ENCODE measurements around the gene SLC25A6. TPM values are rescaled to one million over a fixed set of nuclear protein-coding genes. Genes with fewer than 3 reads are reported as not detected.
A peak's percentile ranks its signal among the peaks of the same experiment; 100 is the strongest.

SLC25A6 gene
- polyA plus RNA-seq, 2 donors, result 133 to 354 TPM

DNA sequence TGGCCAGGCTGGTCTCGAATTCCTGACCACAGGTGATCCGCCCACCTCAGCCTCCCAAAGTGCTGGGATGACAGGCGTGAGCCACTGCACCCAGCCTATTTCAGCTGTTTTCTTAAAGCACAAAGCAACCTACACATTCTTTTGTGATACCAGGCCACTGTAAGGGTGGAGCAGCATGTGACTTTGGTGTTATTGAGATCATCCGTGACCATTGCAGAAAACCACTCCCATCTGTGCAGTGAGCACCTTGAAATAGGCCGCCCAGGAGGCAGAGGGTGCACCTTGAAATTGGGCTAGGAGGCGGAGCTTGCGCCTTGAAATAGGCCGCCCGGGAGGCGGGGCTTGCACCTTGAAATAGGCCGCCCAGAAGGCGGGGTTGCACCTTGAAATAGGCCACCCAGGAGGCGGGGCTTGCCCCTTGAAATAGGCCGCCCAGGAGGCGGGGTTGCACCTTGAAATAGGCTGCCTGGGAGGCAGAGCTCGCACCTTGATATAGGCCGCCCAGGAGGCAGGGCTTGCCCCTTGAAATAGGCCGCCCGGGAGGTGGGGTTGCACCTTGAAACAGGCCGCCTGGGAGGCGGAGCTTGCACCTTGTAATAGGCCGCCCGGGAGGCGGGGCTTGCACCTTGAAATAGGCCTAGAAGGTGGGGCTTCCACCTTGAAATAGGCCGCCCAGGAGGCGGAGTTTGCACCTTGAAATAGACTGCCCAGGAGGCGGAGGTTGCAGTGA is 9.0 kb upstream of the SLC25A6 start:
- WGBS, 2 donors, result 82% methylated on average over 27 of the region's 27 CpGs
- Histone ChIP-seq H3K4me1 (ENCODE audit: control insufficient read depth in 2 of 2, insufficient read depth in 2 of 2, low read length in 1 of 2) (peaks cover 0 to 3% of the 10 kb centered on the region in 2 donors), H3K36me3 (ENCODE audit: control insufficient read depth in 2 of 2, insufficient read depth in 2 of 2, low read length in 1 of 2) (peaks cover 0 to 41% of the 10 kb centered on the region in 2 donors), H3K4me3 (ENCODE audit: low read depth in 1 of 2, low read length in 2 of 2) (no peak overlapping the region), H3K9me3 (ENCODE audit: control insufficient read depth in 2 of 2, insufficient read depth in 1 of 2, low read depth in 1 of 2, low read length in 1 of 2) (peaks cover 0 to 2% of the 10 kb centered on the region in 2 donors), H3K27ac (ENCODE audit: low read depth in 2 of 2, low read length in 1 of 2) (no peak overlapping the region), H3K27me3 (ENCODE audit: control insufficient read depth in 1 of 2, insufficient read depth in 2 of 2, low read length in 2 of 2) (no peaks in the 10 kb centered on the region)

DNA sequence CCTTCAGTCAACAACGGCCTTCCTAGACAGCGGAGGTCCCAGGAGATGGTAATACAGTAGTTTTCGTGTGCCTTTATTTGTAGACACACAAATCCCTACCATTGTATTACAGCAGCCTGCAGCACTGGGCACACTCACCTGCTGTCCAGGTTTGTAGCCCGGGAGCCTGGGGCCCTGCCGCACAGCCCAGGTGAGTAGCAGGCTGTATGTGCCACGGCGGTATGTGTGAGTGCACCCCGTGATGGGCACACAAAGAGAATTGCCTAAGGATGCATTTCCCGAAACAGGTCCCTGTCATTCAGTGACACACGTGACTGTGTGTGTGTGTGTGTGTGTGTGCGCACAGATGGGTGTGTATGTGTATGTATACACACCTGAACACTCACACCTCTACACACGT is 8.1 kb upstream of the SLC25A6 start:
- no peaks in the 10 kb centered on the region for H3K27me3 ChIP-seq (ENCODE audit: control insufficient read depth in 1 of 2, insufficient read depth in 2 of 2, low read length in 2 of 2)
- H3K9me3 ChIP-seq (ENCODE audit: control insufficient read depth in 2 of 2, insufficient read depth in 1 of 2, low read depth in 1 of 2, low read length in 1 of 2), result peaks cover 0 to 2% of the 10 kb centered on the region in 2 donors
- WGBS, 2 donors, result 87 to 92% methylated on average over 12 of the region's 12 CpGs
- peaks cover 0 to 33% of the 10 kb centered on the region in 2 donors for H3K36me3 ChIP-seq (ENCODE audit: control insufficient read depth in 2 of 2, insufficient read depth in 2 of 2, low read length in 1 of 2)
- H3K4me1 ChIP-seq (ENCODE audit: control insufficient read depth in 2 of 2, insufficient read depth in 2 of 2, low read length in 1 of 2), result peaks cover 2 to 5% of the 10 kb centered on the region in 2 donors
- H3K27ac ChIP-seq (ENCODE audit: low read depth in 2 of 2, low read length in 1 of 2), result no peak overlapping the region
- H3K4me3 ChIP-seq (ENCODE audit: low read depth in 1 of 2, low read length in 2 of 2), result no peak overlapping the region

DNA sequence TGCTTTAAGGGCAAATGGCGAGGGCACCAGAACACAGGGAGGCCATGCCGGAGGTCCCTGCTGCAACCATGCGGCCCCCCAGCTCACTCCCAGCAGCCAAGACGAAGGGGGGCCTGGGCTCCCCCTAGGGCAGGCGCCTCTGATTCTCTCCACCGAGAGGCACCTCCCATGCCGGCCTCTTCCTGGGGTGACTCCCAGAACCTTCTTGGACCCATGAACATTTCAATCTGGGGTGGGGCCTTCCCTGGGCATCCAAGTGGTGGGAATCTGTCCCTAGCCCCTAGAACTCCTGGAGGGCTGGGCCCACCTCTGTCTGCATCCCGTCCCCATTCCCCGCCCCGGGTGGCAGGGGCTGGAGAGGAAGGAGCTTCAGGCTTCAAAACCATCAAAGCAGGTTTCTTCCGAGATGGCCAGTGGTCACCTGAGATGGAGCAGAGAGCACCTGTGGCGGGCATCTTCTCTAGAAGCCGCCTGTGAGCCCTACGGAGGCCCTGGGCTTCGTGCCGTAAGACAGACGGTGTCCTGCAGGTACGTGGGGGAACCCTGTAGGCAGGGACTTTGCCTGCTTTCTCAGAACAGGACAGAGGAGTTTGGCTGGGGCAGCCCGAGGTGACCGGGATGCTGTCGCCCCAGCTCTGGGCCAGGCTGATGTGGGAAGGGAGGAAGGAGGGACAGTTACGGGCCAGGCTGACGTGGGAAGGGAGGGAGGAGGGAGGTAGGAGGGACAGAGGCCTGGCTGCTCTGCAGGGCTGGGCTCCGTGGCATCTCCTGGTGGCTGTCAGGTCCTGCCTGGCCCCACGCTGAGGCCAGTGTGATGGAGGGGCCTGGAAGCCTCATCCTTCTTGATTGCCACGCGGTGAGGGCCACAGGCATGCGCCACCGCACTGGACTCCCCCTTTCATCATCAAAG is 6.8 kb upstream of the SLC25A6 start:
- Histone ChIP-seq H3K27me3 (ENCODE audit: control insufficient read depth in 1 of 2, insufficient read depth in 2 of 2, low read length in 2 of 2) (no peaks in the 10 kb centered on the region), H3K4me3 (ENCODE audit: low read depth in 1 of 2, low read length in 2 of 2) (no peak overlapping the region), H3K27ac (ENCODE audit: low read depth in 2 of 2, low read length in 1 of 2) (no peak overlapping the region), H3K9me3 (ENCODE audit: control insufficient read depth in 2 of 2, insufficient read depth in 1 of 2, low read depth in 1 of 2, low read length in 1 of 2) (peaks cover 0 to 2% of the 10 kb centered on the region in 2 donors), H3K36me3 (ENCODE audit: control insufficient read depth in 2 of 2, insufficient read depth in 2 of 2, low read length in 1 of 2) (peaks cover 0 to 21% of the 10 kb centered on the region in 2 donors), H3K4me1 (ENCODE audit: control insufficient read depth in 2 of 2, insufficient read depth in 2 of 2, low read length in 1 of 2) (peaks cover 2 to 6% of the 10 kb centered on the region in 2 donors)
- 89 to 90% methylated on average over 29 of the region's 29 CpGs for WGBS, 2 donors

DNA sequence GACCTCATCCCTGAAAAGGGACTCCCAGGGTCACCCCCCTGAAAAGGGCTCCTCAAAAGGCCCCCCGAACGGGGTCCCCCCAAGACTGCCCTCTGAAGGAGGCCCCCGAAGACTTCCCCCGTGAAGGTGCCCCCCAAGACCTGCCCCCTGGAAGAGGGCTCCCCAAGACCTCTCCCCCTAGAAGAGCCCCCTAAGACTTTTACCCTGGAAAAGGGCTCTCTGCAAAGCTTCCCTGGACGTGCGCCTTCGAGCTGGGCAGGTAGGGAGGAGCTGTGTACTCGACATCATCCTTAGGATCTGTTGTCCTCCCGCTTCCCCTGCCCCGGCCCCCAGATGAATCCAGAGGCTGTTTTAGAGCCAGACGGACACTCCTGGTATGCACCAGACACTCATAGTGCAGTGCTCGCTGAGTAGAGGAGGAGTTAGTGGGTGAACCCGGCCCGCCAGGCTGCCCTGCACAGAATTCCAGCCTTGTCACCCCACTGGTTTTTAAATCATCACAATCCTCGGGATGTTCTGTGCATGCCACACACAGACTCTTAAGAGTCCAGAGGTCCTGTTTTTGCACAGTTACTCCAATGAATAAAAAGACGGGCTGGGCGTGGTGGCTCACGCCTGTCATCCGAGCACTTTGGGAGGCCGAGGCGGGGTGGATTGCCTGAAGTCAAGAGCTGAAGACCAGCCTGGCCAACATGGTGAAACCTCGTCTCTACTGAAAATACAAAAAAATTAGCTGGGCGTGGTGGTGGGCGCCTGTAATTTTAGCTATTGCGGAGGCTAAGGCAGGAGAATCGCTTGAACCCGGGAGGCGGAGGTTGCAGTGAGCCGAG is 5.7 kb upstream of the SLC25A6 start:
- Histone ChIP-seq H3K27ac (ENCODE audit: low read depth in 2 of 2, low read length in 1 of 2) (no peak overlapping the region), H3K9me3 (ENCODE audit: control insufficient read depth in 2 of 2, insufficient read depth in 1 of 2, low read depth in 1 of 2, low read length in 1 of 2) (peaks cover 0 to 2% of the 10 kb centered on the region in 2 donors)
- 91 to 93% methylated on average over 29 of the region's 29 CpGs for WGBS, 2 donors

DNA sequence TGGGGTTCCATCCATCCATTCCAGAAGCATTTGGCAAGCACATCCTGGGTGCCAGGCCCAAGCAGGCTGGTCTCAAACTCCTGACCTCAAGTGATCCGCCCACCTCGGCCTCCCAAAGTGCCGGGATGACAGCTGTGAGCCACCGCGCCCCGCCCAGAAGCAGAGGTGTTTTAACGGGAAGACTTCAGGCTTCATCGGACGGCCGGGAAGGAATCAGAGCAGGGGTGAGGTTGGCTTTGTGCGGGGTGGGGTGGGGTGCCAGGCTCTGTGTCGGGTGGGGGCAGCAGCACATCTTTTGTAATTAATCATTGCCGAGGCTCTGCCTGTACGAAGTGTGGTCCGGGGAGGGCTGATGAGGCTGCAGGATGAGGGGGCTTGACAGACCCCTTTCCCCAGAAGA is 5.1 kb upstream of the SLC25A6 start:
- WGBS, 2 donors, result 80 to 84% methylated on average over 15 of the region's 15 CpGs
- H3K4me3 ChIP-seq (ENCODE audit: low read depth in 1 of 2, low read length in 2 of 2), result no peak overlapping the region
- peaks cover 2 to 3% of the 10 kb centered on the region in 2 donors for H3K4me1 ChIP-seq (ENCODE audit: control insufficient read depth in 2 of 2, insufficient read depth in 2 of 2, low read length in 1 of 2)
- H3K27me3 ChIP-seq (ENCODE audit: control insufficient read depth in 1 of 2, insufficient read depth in 2 of 2, low read length in 2 of 2), result no peaks in the 10 kb centered on the region
- H3K9me3 ChIP-seq (ENCODE audit: control insufficient read depth in 2 of 2, insufficient read depth in 1 of 2, low read depth in 1 of 2, low read length in 1 of 2), result peaks cover 0 to 2% of the 10 kb centered on the region in 2 donors
- H3K36me3 ChIP-seq (ENCODE audit: control insufficient read depth in 2 of 2, insufficient read depth in 2 of 2, low read length in 1 of 2), result peaks cover 0 to 10% of the 10 kb centered on the region in 2 donors
- H3K27ac ChIP-seq (ENCODE audit: low read depth in 2 of 2, low read length in 1 of 2), result no peak overlapping the region

More for the DNA sequence above, 5.7 kb upstream of the SLC25A6 start:
- Histone ChIP-seq H3K4me3 (ENCODE audit: low read depth in 1 of 2, low read length in 2 of 2) (no peak overlapping the region), H3K27me3 (ENCODE audit: control insufficient read depth in 1 of 2, insufficient read depth in 2 of 2, low read length in 2 of 2) (no peaks in the 10 kb centered on the region), H3K36me3 (ENCODE audit: control insufficient read depth in 2 of 2, insufficient read depth in 2 of 2, low read length in 1 of 2) (peaks cover 0 to 12% of the 10 kb centered on the region in 2 donors), H3K4me1 (ENCODE audit: control insufficient read depth in 2 of 2, insufficient read depth in 2 of 2, low read length in 1 of 2) (peaks cover 2 to 3% of the 10 kb centered on the region in 2 donors)

DNA sequence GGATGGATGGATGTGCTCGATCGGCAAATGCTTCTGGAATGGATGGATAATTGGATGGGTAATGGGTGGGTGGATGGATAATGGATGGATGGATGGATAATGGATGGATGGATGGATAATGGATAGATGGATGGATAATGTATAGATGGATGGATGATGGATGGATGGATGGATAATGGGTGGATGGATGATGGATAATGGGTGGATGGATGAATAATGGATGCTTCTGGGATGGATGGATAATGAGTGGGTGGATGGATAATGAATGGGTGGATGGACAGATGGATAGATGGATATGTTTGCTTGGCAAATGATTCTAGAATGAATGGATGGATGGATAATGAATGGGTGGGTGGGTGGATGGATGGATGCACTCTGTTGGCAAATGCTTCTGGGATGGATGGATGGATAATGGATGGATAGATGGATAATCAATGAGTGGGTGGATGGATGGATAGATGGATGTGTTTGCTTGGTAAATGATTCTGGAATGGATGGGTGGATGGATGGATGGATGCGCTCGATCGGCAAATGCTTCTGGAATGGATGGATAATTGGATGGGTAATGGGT is 3.8 kb upstream of the SLC25A6 start:
- Histone ChIP-seq H3K36me3 (ENCODE audit: control insufficient read depth in 2 of 2, insufficient read depth in 2 of 2, low read length in 1 of 2) (peaks cover 0 to 8% of the 10 kb centered on the region in 2 donors), H3K27ac (ENCODE audit: low read depth in 2 of 2, low read length in 1 of 2) (no peak overlapping the region), H3K9me3 (ENCODE audit: control insufficient read depth in 2 of 2, insufficient read depth in 1 of 2, low read depth in 1 of 2, low read length in 1 of 2) (peaks cover 0 to 2% of the 10 kb centered on the region in 2 donors), H3K27me3 (ENCODE audit: control insufficient read depth in 1 of 2, insufficient read depth in 2 of 2, low read length in 2 of 2) (no peaks in the 10 kb centered on the region), H3K4me3 (ENCODE audit: low read depth in 1 of 2, low read length in 2 of 2) (no peak overlapping the region), H3K4me1 (ENCODE audit: control insufficient read depth in 2 of 2, insufficient read depth in 2 of 2, low read length in 1 of 2) (peaks cover 2 to 3% of the 10 kb centered on the region in 2 donors)
- 98 to 100% methylated on average over 5 of the region's 5 CpGs for WGBS, 2 donors

DNA sequence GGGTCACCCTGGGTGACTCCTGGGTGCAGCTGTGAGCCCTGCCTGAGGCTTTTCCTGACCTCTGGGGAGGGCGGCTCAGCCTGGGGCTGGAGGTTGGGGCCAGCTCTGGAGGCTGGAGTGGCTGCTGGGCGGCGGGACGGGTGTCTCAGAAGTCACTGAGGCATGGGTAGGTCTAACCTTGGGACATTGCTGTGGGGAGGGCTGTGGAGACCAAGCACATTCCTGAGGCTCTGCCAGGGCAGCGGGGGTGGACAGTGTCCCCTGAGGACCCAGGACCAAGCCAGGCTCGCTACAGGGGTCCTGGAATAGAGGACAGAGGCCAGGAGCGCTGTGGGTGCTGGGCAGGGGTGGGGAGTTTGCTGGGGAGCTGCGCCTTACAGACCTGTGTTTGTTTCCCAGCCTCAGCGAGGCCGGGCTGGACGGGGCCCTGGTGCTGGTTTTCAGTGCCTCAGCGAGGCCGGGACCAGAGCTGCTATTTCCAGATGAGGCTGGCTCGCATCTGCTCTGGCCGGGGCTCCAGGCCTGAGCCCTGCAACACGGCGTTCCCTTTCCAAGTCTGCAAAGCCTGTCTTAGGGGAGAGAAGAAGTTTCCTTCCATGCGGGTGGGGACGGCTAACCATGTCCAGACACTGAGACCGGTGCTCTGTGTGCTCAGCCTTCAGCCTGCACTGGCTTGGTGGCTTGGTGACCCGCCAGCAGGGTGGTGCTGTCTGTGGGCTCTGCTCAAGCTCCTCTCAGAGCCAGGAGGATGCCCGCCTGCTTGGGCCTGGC is 3.0 kb upstream of the SLC25A6 start:
- no peak overlapping the region for H3K4me3 ChIP-seq (ENCODE audit: low read depth in 1 of 2, low read length in 2 of 2)
- H3K4me1 ChIP-seq (ENCODE audit: control insufficient read depth in 2 of 2, insufficient read depth in 2 of 2, low read length in 1 of 2), result peaks cover 2 to 3% of the 10 kb centered on the region in 2 donors
- H3K27ac ChIP-seq (ENCODE audit: low read depth in 2 of 2, low read length in 1 of 2), result no peak overlapping the region
- peaks cover 0 to 10% of the 10 kb centered on the region in 2 donors for H3K36me3 ChIP-seq (ENCODE audit: control insufficient read depth in 2 of 2, insufficient read depth in 2 of 2, low read length in 1 of 2)
- WGBS, 2 donors, result 85 to 89% methylated on average over 22 of the region's 22 CpGs
- H3K9me3 ChIP-seq (ENCODE audit: control insufficient read depth in 2 of 2, insufficient read depth in 1 of 2, low read depth in 1 of 2, low read length in 1 of 2), result peaks cover 0 to under 1% of the 10 kb centered on the region in 2 donors
- H3K27me3 ChIP-seq (ENCODE audit: control insufficient read depth in 1 of 2, insufficient read depth in 2 of 2, low read length in 2 of 2), result no peaks in the 10 kb centered on the region

DNA sequence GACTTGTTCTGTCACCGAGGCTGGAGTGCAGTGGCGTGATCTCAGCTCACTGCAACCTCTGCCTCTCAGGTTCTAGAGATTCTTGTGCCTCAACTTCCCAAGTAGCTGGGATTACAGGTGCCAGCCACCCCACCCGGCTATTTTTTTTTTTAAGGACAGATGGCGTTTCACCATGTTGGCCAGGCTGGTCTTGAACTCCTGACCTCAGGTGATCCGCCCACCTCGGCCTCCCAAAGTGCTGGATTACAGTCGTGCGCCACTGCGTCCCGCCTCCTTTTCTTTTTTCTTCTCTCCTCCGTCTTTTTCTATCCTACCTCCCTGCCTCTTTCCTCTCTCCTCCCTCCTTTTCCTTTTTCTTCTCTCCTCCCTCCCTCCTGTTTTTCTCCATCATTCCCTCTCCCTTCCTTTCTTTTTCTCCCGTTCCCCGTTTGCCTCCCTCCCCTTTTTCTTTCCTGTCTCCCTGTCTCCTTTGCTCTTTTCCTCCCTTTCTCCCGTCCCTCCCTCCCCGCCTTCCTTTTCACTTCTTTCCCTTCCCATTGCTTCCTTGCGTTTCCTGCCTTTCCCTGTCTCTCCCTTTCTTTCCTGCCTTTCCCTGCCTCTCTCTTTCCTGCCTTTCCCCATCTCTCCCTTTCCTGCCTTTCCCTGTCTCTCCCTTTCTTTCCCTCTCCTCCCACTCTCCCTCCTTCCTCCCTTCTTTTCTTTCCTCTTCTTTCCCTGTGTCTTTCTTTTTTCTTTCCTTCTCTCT is 2.1 kb upstream of the SLC25A6 start:
- WGBS, 2 donors, result 63 to 72% methylated on average over 16 of the region's 16 CpGs
- H3K27ac ChIP-seq (ENCODE audit: low read depth in 2 of 2, low read length in 1 of 2), result peak overlapping the region in 1 of 2 donors; percentile 11
- peaks cover 3 to 7% of the 10 kb centered on the region in 2 donors for H3K4me1 ChIP-seq (ENCODE audit: control insufficient read depth in 2 of 2, insufficient read depth in 2 of 2, low read length in 1 of 2)
- no peaks in the 10 kb centered on the region for H3K27me3 ChIP-seq (ENCODE audit: control insufficient read depth in 1 of 2, insufficient read depth in 2 of 2, low read length in 2 of 2)
- H3K9me3 ChIP-seq (ENCODE audit: control insufficient read depth in 2 of 2, insufficient read depth in 1 of 2, low read depth in 1 of 2, low read length in 1 of 2), result no peaks in the 10 kb centered on the region
- H3K36me3 ChIP-seq (ENCODE audit: control insufficient read depth in 2 of 2, insufficient read depth in 2 of 2, low read length in 1 of 2), result peaks cover 5 to 16% of the 10 kb centered on the region in 2 donors
- H3K4me3 ChIP-seq (ENCODE audit: low read depth in 1 of 2, low read length in 2 of 2), result no peak overlapping the region

Data from esophagus (tissue), 2 donors.